B cell (primary cell): ENCODE measurements around the gene WDR7. TPM values are rescaled to one million over a fixed set of nuclear protein-coding genes. Genes with fewer than 3 reads are reported as not detected.

ENCODE experiments used
- ATAC-seq: fragments of 200-7000 bp; cut with Tn5 transposase; one replicate; pipeline ENCODE4 v1.10.0; 2021; ENCODE audit warnings: low read depth, mild to moderate bottlenecking, moderate number of reproducible peaks, moderate library complexity
- CTCF ChIA-PET: fragments of 350-600 bp; sonication (Branson Sonifier 250); formaldehyde crosslinking; loops from one replicate; lab custom pipeline; 2021; ENCODE audit warnings: antibody characterized with exemption, inconsistent platforms; lab: Charles Lee
- POLR2A ChIA-PET: fragments of 350-600 bp; sonication (Branson Sonifier 250); formaldehyde crosslinking; loops from one replicate; lab custom pipeline; 2021; ENCODE audit warnings: antibody characterized with exemption; lab: Charles Lee
- DNase-seq: peaks from one replicate; pipeline ENCODE4 v3.0.0; 2013
- H2AFZ ChIP-seq: 2 replicates; pipeline ENCODE4 v1.6.1; 2012; ENCODE audit warnings: mild to moderate bottlenecking, low read depth, low read length; ENCODE audit not compliant: insufficient read depth, poor library complexity, severe bottlenecking
- H3K27ac ChIP-seq, 2 donors: 1 replicate in 1 of 2; 2 replicates in 1 of 2; pipeline ENCODE4 v1.5.1; 2012 to 2013; ENCODE audit warnings: low read length in 2 of 2, mild to moderate bottlenecking in 2 of 2, moderate library complexity in 1 of 2
- H3K27me3 ChIP-seq, 4 experiments: fragments of 200-600 bp in 1 of 4; sonication (generic) in 1 of 4; replicated peaks in 1 of 4; 1 replicate in 2 of 4; 2 replicates in 2 of 4; pipeline versions ENCODE4 v1.6.1 to v1.7.0; 2013 to 2016; ENCODE audit warnings: low read length in 3 of 4, mild to moderate bottlenecking in 2 of 4, mixed read lengths in 1 of 4, moderate library complexity in 1 of 4; ENCODE audit not compliant: insufficient read depth in 4 of 4, control insufficient read depth in 3 of 4; ENCODE audit errors: control extremely low read depth in 1 of 4
- H3K36me3 ChIP-seq, 2 experiments: replicated peaks in 1 of 2; 1 replicate in 1 of 2; 2 replicates in 1 of 2; pipeline versions ENCODE4 v1.6.1 to v1.7.1; 2013; ENCODE audit warnings: low read length in 1 of 2; ENCODE audit not compliant: insufficient read depth in 2 of 2, control insufficient read depth in 1 of 2; ENCODE audit errors: control extremely low read depth in 1 of 2, extremely low read depth in 1 of 2
- H3K4me1 ChIP-seq, 2 donors: fragments of 200-600 bp in 1 of 2; sonication (generic) in 1 of 2; 1 replicate in 1 of 2; 2 replicates in 1 of 2; pipeline versions ENCODE4 v1.5.1 to v1.6.1; 2013 to 2017; ENCODE audit warnings: low read length in 2 of 2; ENCODE audit not compliant: control insufficient read depth in 2 of 2, insufficient read depth in 2 of 2
- H3K4me2 ChIP-seq: replicated peaks from 2 replicates; pipeline ENCODE3; 2012; ENCODE audit warnings: mild to moderate bottlenecking, low read depth, low read length; ENCODE audit not compliant: poor library complexity, severe bottlenecking
- H3K4me3 ChIP-seq, 5 experiments: fragments of 200-600 bp in 1 of 5; sonication (generic) in 1 of 5; 1 replicate in 3 of 5; 2 replicates in 2 of 5; pipeline versions ENCODE4 v1.5.1 to v1.7.0; 2011 to 2016; ENCODE audit warnings: low read length in 4 of 5, mild to moderate bottlenecking in 4 of 5, low read depth in 2 of 5, control low read depth in 1 of 5, moderate library complexity in 1 of 5; ENCODE audit not compliant: insufficient read depth in 1 of 5; ENCODE audit errors: control extremely low read depth in 1 of 5, extremely low read depth in 1 of 5
- H3K79me2 ChIP-seq: fragments of 200-600 bp; sonication (generic); one replicate; pipeline ENCODE4 v1.6.0; 2016; ENCODE audit warnings: low read length; ENCODE audit not compliant: control insufficient read depth, insufficient read depth
- H3K9ac ChIP-seq: fragments of 200-600 bp; sonication (generic); 2 replicates; pipeline ENCODE4 v1.6.1; 2017; ENCODE audit warnings: mild to moderate bottlenecking, low read length, moderate library complexity
- H3K9me3 ChIP-seq, 3 donors: one replicate each; pipeline versions ENCODE4 v1.6.1 to v1.7.1; 2013; ENCODE audit warnings: low read length in 2 of 3; ENCODE audit not compliant: control insufficient read depth in 2 of 3, insufficient read depth in 1 of 3; ENCODE audit errors: control extremely low read depth in 1 of 3
- H4K20me1 ChIP-seq: 2 replicates; pipeline ENCODE4 v1.6.0; 2012; ENCODE audit warnings: mild to moderate bottlenecking, low read length; ENCODE audit not compliant: insufficient read depth, control insufficient read depth, poor library complexity, severe bottlenecking
- H3K27ac Mint-ChIP-seq: one replicate; pipeline ENCODE4 v1.8.0; 2021; ENCODE audit warnings: mixed read lengths
- H3K27me3 Mint-ChIP-seq: one replicate; pipeline ENCODE4 v1.8.0; 2021; ENCODE audit warnings: mixed read lengths
- H3K4me1 Mint-ChIP-seq: one replicate; pipeline ENCODE4 v1.8.0; 2021; ENCODE audit warnings: mixed read lengths
- H3K4me3 Mint-ChIP-seq: one replicate; pipeline ENCODE4 v1.8.0; 2021; ENCODE audit warnings: mixed read lengths
- H3K9me3 Mint-ChIP-seq: one replicate; pipeline ENCODE4 v1.8.0; 2022; ENCODE audit warnings: mixed read lengths; ENCODE audit not compliant: insufficient read depth
- EZH2 ChIP-seq: IDR thresholded peaks from 2 replicates; pipeline ENCODE4 v1.6.1; 2012; ENCODE audit warnings: borderline replicate concordance, low read depth, mild to moderate bottlenecking, moderate library complexity, low read length; ENCODE audit not compliant: insufficient read depth, poor library complexity, severe bottlenecking
- WGBS: methylation state at CpG from one replicate; pipeline ENCODE4 v1.1.5; 2013; ENCODE audit warnings: missing lambda C conversion rate; ENCODE audit not compliant: insufficient coverage; 5-methylcytosine and 5-hydroxymethylcytosine counted together
- intact Hi-C: fragments of 100-400 bp; cut with micrococcal nuclease; formaldehyde crosslinking; loops from one replicate; pipeline ENCODE4 v1.10.0; 2022
- polyA plus RNA-seq: library from polyadenylated mRNA; depleted of rRNA; stranded (reverse); fragments of >200 nt; gene quantifications from 2 replicates; pipeline ENCODE4 v1.2.3, GENCODE V29; 2012
- total RNA-seq, 2 donors: library from RNA; stranded (reverse); fragments of 120-200 nt in 1 of 2; gene quantifications; 1 replicate in 1 of 2; 2 replicates in 1 of 2; pipeline versions ENCODE4 v1.2.3 to v1.2.4, GENCODE V29; 2013 to 2022
- TF ChIP-seq, protein P1 (sequence below): fragments of 200-600 bp; IDR thresholded peaks from one replicate; pipeline ENCODE4 v1.8.0; 2022; ENCODE audit warnings: antibody characterized with exemption, mild to moderate bottlenecking

The WDR7 gene
- total and polyA plus RNA-seq, 2 donors (not counting 1 experiment from before 2014, with no cell fraction given): 5.5 to 45.0 TPM

- H2AFZ ChIP-seq: no peak overlapping the region
- no peak overlapping the region for H3K27ac ChIP-seq
- peaks cover 4 to 5% of the 10 kb centered on the region in 2 donors for H3K4me1 ChIP-seq
- WGBS: no CpG with 5 or more reads among the region's 1 CpG
- no peak overlapping the region for H3K9ac ChIP-seq
- Mint-ChIP-seq H3K9me3 (no peaks in the 10 kb centered on the region), H3K4me1 (peaks cover 14% of the 10 kb centered on the region), H3K27ac (no peak overlapping the region), H3K4me3 (no peak overlapping the region), H3K27me3 (no peaks in the 10 kb centered on the region)
- no peaks in the 10 kb centered on the region for H4K20me1 ChIP-seq
- TF ChIP-seq EZH2: no peak
- no peaks in the 10 kb centered on the region for H3K9me3 ChIP-seq
- no peaks in the 10 kb centered on the region for H3K27me3 ChIP-seq
- no peak for ATAC-seq
- peaks cover 0 to 7% of the 10 kb centered on the region in 2 experiments for H3K36me3 ChIP-seq
- CTCF ChIA-PET: interaction anchor here (0.6 kb wide), 1 partner anchor 53 kb away, joined by 3 read pairs; no protein-coding TSS in a partner anchor
- no peaks in the 10 kb centered on the region for H3K79me2 ChIP-seq
- DNase-seq: no peak
- POLR2A ChIA-PET: no interaction called here
- intact Hi-C loops: no loop called here
- H3K4me2 ChIP-seq: no peak overlapping the region
- no peak overlapping the region for H3K4me3 ChIP-seq
These were observed 270.8 kb downstream of the WDR7 start for GRCh38 chr18:56921896-56922480.

DNA sequence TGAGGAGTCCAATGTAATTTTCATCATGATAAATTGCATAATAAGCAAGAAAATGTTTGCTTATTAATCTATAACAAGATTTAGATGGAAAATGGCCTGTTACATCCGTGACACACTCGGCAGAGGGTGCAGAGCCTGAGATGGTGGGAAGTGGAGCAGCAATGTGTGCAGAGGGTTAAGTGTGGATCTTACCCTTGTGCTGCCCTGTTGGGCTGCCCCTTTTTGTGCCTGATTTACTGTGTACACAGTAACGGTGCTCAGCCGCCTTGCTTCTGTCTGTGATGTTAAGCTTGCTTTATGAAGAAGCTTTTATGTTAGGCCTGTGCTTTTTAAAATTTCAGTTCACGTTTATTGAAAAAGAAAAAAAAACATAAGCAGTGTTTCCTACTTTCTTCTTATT, 275.6 kb downstream of the WDR7 start:
- TF ChIP-seq, protein P1, sequence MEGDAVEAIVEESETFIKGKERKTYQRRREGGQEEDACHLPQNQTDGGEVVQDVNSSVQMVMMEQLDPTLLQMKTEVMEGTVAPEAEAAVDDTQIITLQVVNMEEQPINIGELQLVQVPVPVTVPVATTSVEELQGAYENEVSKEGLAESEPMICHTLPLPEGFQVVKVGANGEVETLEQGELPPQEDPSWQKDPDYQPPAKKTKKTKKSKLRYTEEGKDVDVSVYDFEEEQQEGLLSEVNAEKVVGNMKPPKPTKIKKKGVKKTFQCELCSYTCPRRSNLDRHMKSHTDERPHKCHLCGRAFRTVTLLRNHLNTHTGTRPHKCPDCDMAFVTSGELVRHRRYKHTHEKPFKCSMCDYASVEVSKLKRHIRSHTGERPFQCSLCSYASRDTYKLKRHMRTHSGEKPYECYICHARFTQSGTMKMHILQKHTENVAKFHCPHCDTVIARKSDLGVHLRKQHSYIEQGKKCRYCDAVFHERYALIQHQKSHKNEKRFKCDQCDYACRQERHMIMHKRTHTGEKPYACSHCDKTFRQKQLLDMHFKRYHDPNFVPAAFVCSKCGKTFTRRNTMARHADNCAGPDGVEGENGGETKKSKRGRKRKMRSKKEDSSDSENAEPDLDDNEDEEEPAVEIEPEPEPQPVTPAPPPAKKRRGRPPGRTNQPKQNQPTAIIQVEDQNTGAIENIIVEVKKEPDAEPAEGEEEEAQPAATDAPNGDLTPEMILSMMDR: no peak
- 100% methylated on average over 4 of the region's 5 CpGs for WGBS
- CTCF ChIA-PET: interaction anchor here (1.0 to 1.2 kb wide), 2 partner anchors 25 to 57 kb away, joined by 3 to 4 read pairs; no protein-coding TSS in a partner anchor
- DNase-seq (no peak), ATAC-seq (no peak)
- Histone ChIP-seq H3K4me1 (peaks cover 4% of the 10 kb centered on the region in 2 donors), H3K4me2 (no peak overlapping the region), H4K20me1 (no peaks in the 10 kb centered on the region), H3K9ac (no peak overlapping the region), H3K9me3 (no peaks in the 10 kb centered on the region), H3K27me3 (no peaks in the 10 kb centered on the region), H3K36me3 (peaks cover 0 to 12% of the 10 kb centered on the region in 2 experiments), H3K4me3 (no peak overlapping the region), H3K79me2 (no peaks in the 10 kb centered on the region), H3K27ac (no peak overlapping the region), H2AFZ (no peak overlapping the region)
- no peak overlapping the region for H3K27ac Mint-ChIP-seq
- H3K9me3 Mint-ChIP-seq: no peaks in the 10 kb centered on the region
- peaks cover 5% of the 10 kb centered on the region for H3K4me1 Mint-ChIP-seq
- H3K4me3 Mint-ChIP-seq: no peak overlapping the region
- POLR2A ChIA-PET: no interaction called here
- intact Hi-C loops: no loop called here
- no peaks in the 10 kb centered on the region for H3K27me3 Mint-ChIP-seq
